ENCODE data around the gene AFMID.

AFMID gene

GRCh38 chr17:78255953-78256706 is 69.0 kb downstream of the AFMID start:
- 85 to 86% methylated on average over 14 of the region's 14 CpGs for WGBS, 2 experiments
- H3K4me1 ChIP-seq (ENCODE audit: control insufficient read depth, insufficient read depth, low read length) = peaks cover 27% of the 10 kb centered on the region
- H3K27ac ChIP-seq (ENCODE audit: insufficient read depth, low read depth, low read length, poor library complexity, severe bottlenecking) = no peak overlapping the region
- H3K9me3 ChIP-seq (ENCODE audit: control insufficient read depth, low read length) = no peaks in the 10 kb centered on the region
- H3K4me3 ChIP-seq (ENCODE audit: insufficient read depth, low read depth, low read length) = no peak overlapping the region
- no peaks in the 10 kb centered on the region for H3K36me3 ChIP-seq (ENCODE audit: control insufficient read depth, insufficient read depth, low read length)
- H3K27me3 ChIP-seq (ENCODE audit: control insufficient read depth, insufficient read depth, low read length, poor library complexity, severe bottlenecking) = no peaks in the 10 kb centered on the region

GRCh38 chr17:78256707-78257591 is 69.8 kb downstream of the AFMID start:
- Histone ChIP-seq H3K27ac (ENCODE audit: insufficient read depth, low read depth, low read length, poor library complexity, severe bottlenecking) (no peak overlapping the region), H3K27me3 (ENCODE audit: control insufficient read depth, insufficient read depth, low read length, poor library complexity, severe bottlenecking) (no peaks in the 10 kb centered on the region), H3K9me3 (ENCODE audit: control insufficient read depth, low read length) (no peaks in the 10 kb centered on the region), H3K4me1 (ENCODE audit: control insufficient read depth, insufficient read depth, low read length) (peaks cover 27% of the 10 kb centered on the region), H3K4me3 (ENCODE audit: insufficient read depth, low read depth, low read length) (no peak overlapping the region), H3K36me3 (ENCODE audit: control insufficient read depth, insufficient read depth, low read length) (no peaks in the 10 kb centered on the region)
- 52 to 59% methylated on average over 18 of the region's 18 CpGs for WGBS, 2 experiments
